Esophagus squamous epithelium (tissue), 4 donors: ENCODE data around the gene PTPN18.
"Not testable (repeated sequence)": the region's sequence is repeated elsewhere in the genome, so short reads cannot be mapped to it uniquely, and the experiment has no call there.

ENCODE experiments used
- POLR2A ChIP-seq, 4 donors: fragments of 450-650 bp; IDR thresholded peaks; one replicate each; pipeline ENCODE4 v1.6.1; 2017; ENCODE audit warnings: antibody characterized with exemption in 4 of 4, mild to moderate bottlenecking in 4 of 4, moderate library complexity in 3 of 4
- TF ChIP-seq, protein P1 (sequence below), 6 experiments: fragments of 450-650 bp in 4 of 6; fragments of 200-600 bp in 2 of 6; sonication (generic) in 2 of 6; IDR thresholded peaks; one replicate each; pipeline ENCODE4 v1.5.1; 2016 to 2019; ENCODE audit warnings: antibody characterized with exemption in 6 of 6, mild to moderate bottlenecking in 4 of 6, moderate library complexity in 4 of 6

DNA sequence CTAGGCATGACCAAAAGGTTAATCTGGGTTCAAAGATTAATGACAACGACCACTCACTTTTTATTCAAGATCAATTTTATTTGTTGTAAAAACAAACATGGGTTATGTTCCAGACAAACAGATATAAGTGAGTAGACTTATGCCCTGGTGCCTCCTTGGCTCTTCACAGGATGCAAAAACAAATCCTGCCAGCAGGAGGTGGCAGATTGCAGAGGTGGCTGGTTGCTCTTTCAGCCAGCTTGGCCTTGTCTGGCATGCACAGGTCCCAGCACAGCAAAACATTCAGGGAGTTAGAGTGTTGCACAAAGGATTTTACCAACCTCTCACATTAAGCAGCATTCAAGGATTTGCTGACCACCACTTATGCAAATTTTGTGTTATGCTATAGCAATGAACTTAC, 60.8 kb downstream of the PTPN18 start:
- TF ChIP-seq, protein P1, sequence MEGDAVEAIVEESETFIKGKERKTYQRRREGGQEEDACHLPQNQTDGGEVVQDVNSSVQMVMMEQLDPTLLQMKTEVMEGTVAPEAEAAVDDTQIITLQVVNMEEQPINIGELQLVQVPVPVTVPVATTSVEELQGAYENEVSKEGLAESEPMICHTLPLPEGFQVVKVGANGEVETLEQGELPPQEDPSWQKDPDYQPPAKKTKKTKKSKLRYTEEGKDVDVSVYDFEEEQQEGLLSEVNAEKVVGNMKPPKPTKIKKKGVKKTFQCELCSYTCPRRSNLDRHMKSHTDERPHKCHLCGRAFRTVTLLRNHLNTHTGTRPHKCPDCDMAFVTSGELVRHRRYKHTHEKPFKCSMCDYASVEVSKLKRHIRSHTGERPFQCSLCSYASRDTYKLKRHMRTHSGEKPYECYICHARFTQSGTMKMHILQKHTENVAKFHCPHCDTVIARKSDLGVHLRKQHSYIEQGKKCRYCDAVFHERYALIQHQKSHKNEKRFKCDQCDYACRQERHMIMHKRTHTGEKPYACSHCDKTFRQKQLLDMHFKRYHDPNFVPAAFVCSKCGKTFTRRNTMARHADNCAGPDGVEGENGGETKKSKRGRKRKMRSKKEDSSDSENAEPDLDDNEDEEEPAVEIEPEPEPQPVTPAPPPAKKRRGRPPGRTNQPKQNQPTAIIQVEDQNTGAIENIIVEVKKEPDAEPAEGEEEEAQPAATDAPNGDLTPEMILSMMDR (IDR thresholded peaks at IDR 0.05) = not testable (repeated sequence)
- not testable (repeated sequence) for TF ChIP-seq POLR2A (IDR thresholded peaks at IDR 0.05)
